Measurements from ENCODE around the gene NDOR1.

The NDOR1 gene

GRCh38 chr9:137172901-137173795 is 32.4 kb upstream of the NDOR1 start:
- peaks cover 7% of the 10 kb centered on the region for H3F3A ChIP-seq (ENCODE audit: control insufficient read depth, insufficient read depth)
- TF ChIP-seq CTCF (IDR thresholded peaks at IDR 0.05; ENCODE audit: low read depth, low read length, poor library complexity, severe bottlenecking), result no peak
- TF ChIP-seq EZH2phosphoT487 (IDR thresholded peaks at IDR 0.05; ENCODE audit: borderline replicate concordance, low read length), result no peak
- no peaks in the 10 kb centered on the region for H3K9me3 ChIP-seq (ENCODE audit: control insufficient read depth, insufficient read depth, low read length)
- no peaks in the 10 kb centered on the region; the same call in 1 of the 2 replicates for H3K36me3 ChIP-seq (ENCODE audit: control insufficient read depth, low read length)
- peaks cover 27% of the 10 kb centered on the region for H3K27me3 ChIP-seq (ENCODE audit: control insufficient read depth, low read length)
- peaks cover 35% of the 10 kb centered on the region for H3K4me1 ChIP-seq (ENCODE audit: control insufficient read depth, low read length)
- H3K4me2 ChIP-seq (ENCODE audit: low read length), result no peak overlapping the region
- peaks cover 5% of the 10 kb centered on the region; the same call in 1 of the 2 replicates for H4K20me1 ChIP-seq (ENCODE audit: control insufficient read depth, insufficient read depth, low read depth, low read length)
- H3K4me3 ChIP-seq (ENCODE audit: low read length), result no peak overlapping the region
- H3K27ac ChIP-seq (ENCODE audit: low read depth, low read length), result no peak overlapping the region
- no peaks in the 10 kb centered on the region for H3K79me2 ChIP-seq (ENCODE audit: control insufficient read depth, low read length)
- H3K9me2 ChIP-seq (replicated peaks; ENCODE audit: control insufficient read depth, low read length), result no peaks in the 10 kb centered on the region

GRCh38 chr9:137173796-137174664 is 31.5 kb upstream of the NDOR1 start:
- Histone ChIP-seq H3K4me2 (ENCODE audit: low read length) (no peak overlapping the region), H3F3A (ENCODE audit: control insufficient read depth, insufficient read depth) (peaks cover 7% of the 10 kb centered on the region), H3K4me3 (ENCODE audit: low read length) (no peak overlapping the region), H3K27me3 (ENCODE audit: control insufficient read depth, low read length) (peaks cover 20% of the 10 kb centered on the region), H3K9me3 (ENCODE audit: control insufficient read depth, insufficient read depth, low read length) (no peaks in the 10 kb centered on the region), H4K20me1 (ENCODE audit: control insufficient read depth, insufficient read depth, low read depth, low read length) (peaks cover 5% of the 10 kb centered on the region; the same call in 1 of the 2 replicates), H3K4me1 (ENCODE audit: control insufficient read depth, low read length) (peaks cover 29% of the 10 kb centered on the region), H3K36me3 (ENCODE audit: control insufficient read depth, low read length) (no peaks in the 10 kb centered on the region; the same call in 1 of the 2 replicates), H3K9me2 (replicated peaks; ENCODE audit: control insufficient read depth, low read length) (no peaks in the 10 kb centered on the region), H3K27ac (ENCODE audit: low read depth, low read length) (no peak overlapping the region), H3K79me2 (ENCODE audit: control insufficient read depth, low read length) (no peaks in the 10 kb centered on the region)
- no peak for TF ChIP-seq EZH2phosphoT487 (IDR thresholded peaks at IDR 0.05; ENCODE audit: borderline replicate concordance, low read length)
- no peak for TF ChIP-seq CTCF (IDR thresholded peaks at IDR 0.05; ENCODE audit: low read depth, low read length, poor library complexity, severe bottlenecking)

GRCh38 chr9:137174722-137175293 is 30.7 kb upstream of the NDOR1 start:
- no peaks in the 10 kb centered on the region for H3K9me3 ChIP-seq (ENCODE audit: control insufficient read depth, insufficient read depth, low read length)
- peaks cover 7% of the 10 kb centered on the region for H3F3A ChIP-seq (ENCODE audit: control insufficient read depth, insufficient read depth)
- H3K27ac ChIP-seq (ENCODE audit: low read depth, low read length), result no peak overlapping the region
- H3K4me3 ChIP-seq (ENCODE audit: low read length), result no peak overlapping the region
- TF ChIP-seq CTCF (IDR thresholded peaks at IDR 0.05; ENCODE audit: low read depth, low read length, poor library complexity, severe bottlenecking) (no peak), EZH2phosphoT487 (IDR thresholded peaks at IDR 0.05; ENCODE audit: borderline replicate concordance, low read length) (no peak)
- no peaks in the 10 kb centered on the region for H3K79me2 ChIP-seq (ENCODE audit: control insufficient read depth, low read length)
- H3K4me1 ChIP-seq (ENCODE audit: control insufficient read depth, low read length), result peaks cover 24% of the 10 kb centered on the region
- H4K20me1 ChIP-seq (ENCODE audit: control insufficient read depth, insufficient read depth, low read depth, low read length), result peaks cover 5% of the 10 kb centered on the region; the same call in 1 of the 2 replicates
- H3K4me2 ChIP-seq (ENCODE audit: low read length), result peak overlapping the region; percentile 16; the same call in 1 of the 2 replicates
- H3K36me3 ChIP-seq (ENCODE audit: control insufficient read depth, low read length), result peaks cover 4% of the 10 kb centered on the region
- peaks cover 12% of the 10 kb centered on the region for H3K27me3 ChIP-seq (ENCODE audit: control insufficient read depth, low read length)
- H3K9me2 ChIP-seq (replicated peaks; ENCODE audit: control insufficient read depth, low read length), result no peaks in the 10 kb centered on the region
